HG03280 (cell line): ENCODE data around the gene COL5A1.
"Not testable (repeated sequence)": the region's sequence is repeated elsewhere in the genome, so short reads cannot be mapped to it uniquely, and the experiment has no call there.

Experiments
- ATAC-seq: cut with Tn5 transposase; IDR thresholded peaks from one replicate; pipeline ENCODE4 v1.9.1; 2021; ENCODE audit warnings: mild to moderate bottlenecking, moderate library complexity; ENCODE audit not compliant: unreplicated experiment

COL5A1 gene

DNA sequence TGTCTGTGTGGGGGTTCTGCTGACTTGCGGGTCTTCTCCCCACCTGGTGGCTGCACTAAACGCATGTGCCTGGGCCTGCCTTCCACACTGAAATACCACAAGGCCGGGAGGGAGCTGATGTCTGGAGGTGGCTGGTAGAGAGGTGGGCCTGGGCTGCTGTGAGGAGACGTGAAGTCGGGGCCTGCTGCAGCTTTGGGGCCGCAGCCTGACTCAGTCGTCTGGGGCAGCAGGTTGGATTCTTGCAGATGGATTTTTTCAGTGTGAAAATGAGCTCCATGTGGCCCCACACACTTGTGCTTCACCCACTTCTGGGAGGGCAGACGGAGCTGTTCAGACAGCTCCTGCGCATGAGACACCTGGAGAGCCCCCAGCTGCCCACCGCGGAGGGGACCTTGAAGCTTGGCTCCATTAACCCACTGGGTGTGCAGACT, 29.3 kb downstream of the COL5A1 start:
- no peak for ATAC-seq

DNA sequence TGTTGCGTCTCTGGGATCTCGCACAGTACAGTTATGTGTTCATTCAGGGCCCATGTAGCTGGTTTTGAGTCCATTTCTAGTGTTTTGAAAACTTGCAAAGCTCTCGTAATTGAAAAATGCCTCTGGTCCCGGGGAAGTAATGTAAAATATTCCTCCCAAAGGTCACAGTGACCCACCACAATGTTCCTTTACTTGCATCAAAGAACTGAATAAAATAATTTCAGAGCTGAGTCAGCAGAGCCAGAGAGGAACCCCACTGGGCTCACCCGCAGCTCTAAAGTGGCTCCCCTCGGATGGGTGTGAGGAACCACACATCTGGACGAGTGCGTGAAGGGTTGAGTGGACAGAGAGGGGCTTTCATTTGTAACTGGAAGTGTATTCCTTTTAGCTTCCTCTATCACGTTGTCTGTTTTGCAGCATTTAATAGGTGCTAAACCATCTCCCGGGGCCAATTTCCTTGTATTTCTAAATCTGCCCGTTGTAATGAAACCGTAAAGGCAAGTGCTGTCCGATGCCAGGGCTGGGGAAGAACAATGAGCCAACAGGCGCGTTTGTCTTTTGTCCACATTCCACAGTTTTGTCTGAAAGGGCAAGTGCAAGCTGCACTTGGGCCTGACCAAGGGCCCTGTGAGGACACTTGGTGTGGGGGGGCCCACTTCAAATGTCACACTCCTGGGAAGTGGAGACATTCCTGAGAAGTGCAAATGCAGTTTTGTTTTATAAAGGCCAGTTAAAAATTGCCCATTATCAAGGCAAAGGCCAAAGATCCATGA, 29.9 kb downstream of the COL5A1 start:
- no peak for ATAC-seq

DNA sequence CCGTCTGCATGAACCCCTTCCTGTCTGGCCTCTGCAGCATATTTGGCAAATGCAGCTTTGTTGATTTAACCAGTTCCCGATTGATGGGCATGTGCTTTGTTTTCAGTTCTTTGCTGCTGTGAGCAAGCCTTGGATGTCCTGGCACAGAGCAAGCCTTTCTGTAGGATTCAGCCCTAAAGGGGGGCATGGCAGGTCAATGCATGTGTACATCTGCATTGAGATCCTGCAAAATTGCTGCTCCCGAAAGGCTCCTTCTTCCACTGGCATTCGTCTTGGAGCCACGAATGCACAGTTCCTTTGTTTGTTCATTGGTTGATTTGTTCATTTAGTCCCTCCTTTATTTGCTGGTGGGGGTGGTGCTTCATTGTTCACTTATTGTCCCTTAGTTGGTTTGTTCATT, 34.8 kb downstream of the COL5A1 start:
- ATAC-seq = no peak

DNA sequence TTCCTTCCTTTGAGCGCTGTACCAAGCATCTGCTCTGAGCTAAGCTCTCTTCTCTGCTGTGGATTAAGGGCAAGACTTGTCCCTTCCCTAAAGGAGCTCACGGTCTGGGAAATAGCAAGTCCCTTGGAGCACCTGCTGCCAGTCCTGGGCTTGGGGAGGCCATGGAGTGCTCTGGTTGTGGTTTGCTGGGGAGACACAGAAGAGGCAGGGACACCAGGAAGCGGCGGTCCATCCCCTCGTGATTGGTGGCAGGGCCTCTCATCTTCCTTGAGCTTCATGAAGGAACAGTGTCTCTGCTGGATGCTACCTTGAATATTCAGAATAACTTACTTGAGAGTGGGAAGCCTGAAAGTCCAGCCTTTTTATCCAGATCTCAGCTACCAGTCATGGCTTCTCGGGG, 35.3 kb downstream of the COL5A1 start:
- ATAC-seq = no peak

DNA sequence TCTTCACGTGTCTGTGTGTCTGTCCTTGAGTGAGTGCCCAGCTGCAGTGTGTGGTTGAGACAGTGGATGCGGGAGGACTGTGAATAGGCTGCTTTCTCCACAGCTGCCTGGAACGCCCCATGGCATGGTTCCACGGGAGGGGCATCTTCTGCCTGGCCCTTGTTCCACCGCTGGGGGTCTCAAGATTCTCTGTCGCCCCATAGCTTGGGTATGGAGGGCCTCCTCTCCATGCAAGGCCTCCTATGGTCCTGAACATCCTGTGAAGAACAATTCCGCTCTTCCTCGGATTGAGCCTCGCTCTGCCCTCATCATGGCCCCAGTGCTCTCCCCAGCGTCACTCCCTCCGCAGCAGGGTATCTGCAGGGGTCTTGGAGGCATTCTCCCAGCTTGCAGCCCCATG, 36.1 kb downstream of the COL5A1 start:
- ATAC-seq = no peak

DNA sequence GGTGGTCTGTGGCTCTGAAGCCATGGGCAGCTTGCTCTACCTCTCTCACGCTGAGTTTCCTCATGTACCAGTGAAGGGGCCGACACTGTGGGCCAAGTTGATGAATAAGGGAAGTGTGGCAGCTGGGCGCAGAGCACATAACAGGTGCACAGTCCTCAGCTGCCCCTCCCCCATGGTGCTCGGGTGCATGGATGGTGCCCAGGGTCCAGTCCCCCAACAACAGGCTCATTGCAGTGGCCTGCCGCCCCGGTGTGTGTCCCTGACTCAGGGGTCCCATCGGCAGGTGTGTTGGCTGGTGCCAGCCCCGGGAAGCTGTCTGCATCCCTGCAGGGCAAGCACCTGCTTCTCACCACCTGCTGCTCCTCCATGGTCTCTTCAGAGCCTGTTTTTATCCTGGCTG, 36.6 kb downstream of the COL5A1 start:
- ATAC-seq = no peak

DNA sequence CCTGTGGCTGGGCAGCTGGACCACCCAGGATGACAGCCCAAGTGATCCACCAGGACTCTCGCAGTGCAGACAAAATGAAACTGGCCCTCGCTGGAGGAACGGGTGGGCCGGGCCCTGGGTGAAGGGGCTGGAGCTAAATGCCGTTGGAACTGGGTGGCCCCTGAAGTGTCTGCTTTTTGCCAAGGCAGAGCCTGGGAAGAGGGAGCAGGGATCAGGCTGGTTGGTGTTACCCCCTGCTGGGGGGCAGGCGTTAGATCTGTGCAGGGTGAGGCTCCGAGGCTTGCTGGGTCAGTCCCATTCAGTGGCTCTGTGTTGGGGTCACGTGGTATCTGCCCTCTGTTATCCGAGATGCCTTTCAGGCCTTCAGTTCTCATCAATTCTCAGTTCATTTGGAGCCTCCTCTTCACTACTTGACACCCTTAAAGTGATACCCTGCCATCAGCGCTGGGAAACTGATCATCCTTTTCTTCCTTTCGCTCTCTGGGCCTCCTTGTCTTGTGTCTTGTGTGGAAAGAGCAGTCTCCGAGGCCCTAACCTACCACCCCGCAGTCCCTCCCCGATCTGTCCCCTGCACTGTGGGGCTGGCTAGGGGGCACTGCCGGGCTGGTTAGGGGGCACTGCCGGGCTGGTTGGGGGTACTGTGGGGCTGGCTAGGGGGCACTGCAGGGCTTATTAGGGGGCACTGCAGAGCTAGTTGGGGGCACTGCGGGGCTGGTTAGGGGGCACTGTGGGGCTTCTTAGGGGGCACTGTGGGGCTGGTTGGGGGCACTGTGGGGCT, 37.3 kb downstream of the COL5A1 start:
- no peak for ATAC-seq

DNA sequence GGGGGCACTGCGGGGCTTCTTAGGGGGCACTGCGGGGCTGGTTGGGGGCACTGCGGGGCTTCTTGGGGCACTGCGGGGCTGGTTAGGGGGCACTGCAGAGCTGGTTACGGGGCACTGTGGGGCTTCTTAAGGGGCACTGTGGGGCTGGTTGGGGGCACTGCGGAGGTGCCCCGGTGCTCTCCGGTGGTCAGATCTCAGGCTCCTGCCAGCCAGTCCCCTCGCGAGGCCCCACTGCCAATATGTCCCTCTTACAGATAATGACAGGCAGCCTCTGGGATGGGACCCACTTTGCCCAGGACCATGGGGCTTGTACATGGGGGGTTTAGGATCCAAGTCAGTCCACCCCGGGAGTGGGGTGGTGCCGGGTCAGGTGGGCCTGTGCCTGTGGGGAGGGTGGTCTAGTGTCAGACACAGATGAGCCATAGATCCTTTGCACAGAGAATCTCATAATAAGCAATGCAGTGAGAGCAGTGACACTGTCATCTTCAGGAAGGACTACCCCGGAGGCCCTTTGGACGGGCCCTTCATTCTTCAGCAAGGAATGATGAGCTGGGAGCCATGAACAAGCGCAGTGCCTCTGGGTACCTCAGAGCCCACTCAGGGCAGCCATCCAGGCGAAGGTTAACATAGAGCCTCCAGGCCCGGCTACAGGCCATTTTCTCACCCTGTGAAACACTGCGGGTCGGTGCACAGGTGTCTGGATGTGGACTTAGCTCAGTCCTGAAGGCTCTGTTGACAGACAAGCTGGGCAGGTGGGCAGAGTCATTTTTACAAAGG, 38.2 kb downstream of the COL5A1 start:
- ATAC-seq = no peak

DNA sequence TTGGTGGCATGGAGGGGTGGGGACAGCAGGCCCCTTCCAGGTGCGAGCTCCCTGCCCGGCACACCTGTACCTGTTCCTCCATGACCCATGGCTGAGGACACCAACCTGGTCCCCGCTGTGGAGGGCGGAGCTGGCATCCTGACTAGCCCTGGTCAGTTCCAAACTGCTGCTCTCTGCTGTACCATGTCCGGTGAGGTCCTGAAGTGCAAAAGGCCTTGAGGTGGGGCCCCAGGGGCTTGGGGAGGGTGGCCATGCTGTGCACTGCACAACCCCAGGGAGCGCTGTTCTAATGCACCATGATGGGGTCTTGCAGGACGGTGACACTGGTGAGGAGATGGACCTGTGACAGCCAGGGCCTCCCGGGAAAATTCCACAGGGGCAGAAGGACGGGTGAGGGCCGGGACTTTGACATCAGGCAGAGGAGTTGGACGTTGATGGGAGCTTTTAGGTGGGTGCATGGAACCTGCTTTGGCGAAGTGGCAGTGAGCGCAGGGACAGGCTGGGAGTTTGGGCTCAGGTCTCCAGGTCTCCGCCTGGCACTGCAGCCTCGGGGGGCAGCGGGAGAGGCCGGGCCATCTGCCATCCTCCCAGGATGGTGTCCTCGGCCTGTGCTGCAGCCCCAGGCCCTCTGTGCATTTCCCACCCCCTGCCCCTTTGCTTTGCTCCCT, 38.9 kb downstream of the COL5A1 start:
- no peak for ATAC-seq

DNA sequence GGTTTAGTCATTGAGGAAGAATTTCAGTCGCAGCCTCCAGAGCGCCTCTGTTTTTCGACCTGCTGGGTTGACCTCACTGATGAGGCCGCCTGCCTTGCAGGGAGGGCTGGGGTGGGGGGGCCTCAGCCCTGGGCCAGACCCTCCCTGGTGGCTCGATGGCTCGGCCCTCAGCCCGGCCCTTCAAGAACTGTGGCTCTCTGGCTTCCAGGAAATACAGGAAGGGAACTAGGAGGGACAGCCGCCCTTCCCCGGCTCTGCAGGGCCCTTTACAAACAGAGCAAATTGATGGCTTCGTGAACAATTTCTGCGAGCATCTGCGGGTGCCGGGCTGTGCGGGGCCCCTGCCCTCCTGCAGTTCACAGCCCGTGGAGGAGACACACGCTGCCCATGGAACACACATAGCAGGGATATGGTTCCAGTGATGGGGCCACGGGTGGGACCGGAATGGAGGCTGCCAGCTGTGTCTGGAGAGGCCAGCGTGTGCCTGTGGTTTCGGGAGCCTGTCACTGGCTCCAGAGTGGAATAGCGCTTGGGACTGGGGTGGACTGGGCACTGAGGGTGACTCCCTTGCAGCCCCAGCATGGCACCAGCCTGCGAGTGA, 39.6 kb downstream of the COL5A1 start:
- ATAC-seq = no peak

DNA sequence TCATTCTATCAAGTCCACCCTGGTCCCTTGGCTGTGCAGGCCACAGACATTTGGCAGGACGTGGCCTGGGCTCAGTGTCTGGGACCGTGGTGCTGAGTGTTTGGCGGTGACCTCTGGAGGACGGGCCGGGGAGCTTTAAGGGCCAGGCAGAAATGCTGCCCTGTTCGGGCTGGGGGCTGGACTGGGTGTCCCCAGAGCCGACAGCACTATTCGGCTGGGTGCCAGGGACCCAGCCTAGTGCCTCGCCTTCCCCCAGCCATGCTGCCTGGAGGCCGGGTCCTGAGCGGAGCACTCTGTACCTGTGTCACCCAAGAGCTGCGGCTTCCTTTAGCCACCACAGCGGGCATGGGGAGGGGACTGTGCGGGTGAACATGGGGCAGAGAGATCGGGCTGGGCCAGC, 40.4 kb downstream of the COL5A1 start:
- no peak for ATAC-seq

DNA sequence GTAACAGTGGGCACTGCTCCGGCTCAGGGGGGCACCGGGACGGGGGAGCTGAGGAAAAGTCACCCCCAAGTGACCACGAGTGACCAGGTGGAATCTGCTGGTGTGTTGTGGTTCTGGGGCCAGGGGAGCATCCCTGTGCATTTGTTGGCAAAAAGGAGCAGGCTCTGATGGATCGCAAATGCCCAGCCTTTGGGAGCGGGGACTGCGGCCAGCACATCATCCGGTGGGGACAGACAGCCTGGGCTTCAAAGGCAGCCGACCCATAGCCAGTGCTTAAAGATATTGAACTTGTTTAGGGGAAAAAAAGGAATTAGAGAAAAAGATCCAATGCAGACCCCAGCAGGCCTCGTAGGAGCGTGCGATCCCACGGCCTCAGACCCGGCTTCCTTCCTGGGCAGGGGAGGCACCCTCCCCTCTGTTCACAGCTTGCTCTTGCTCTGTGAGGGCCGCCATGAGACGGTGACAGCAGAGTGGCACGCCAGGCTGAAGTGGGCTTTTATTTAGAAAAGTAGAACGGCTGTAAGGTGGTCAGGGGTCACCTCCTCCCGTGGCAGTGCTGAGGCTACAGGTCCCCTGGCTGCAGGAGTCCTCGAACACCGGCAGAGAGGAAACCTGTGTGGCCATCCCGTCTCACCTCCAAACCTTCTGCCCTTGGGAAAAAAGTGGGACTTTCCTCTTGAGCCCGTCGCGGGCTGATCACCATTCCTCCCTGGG, 41.2 kb downstream of the COL5A1 start:
- no peak for ATAC-seq

DNA sequence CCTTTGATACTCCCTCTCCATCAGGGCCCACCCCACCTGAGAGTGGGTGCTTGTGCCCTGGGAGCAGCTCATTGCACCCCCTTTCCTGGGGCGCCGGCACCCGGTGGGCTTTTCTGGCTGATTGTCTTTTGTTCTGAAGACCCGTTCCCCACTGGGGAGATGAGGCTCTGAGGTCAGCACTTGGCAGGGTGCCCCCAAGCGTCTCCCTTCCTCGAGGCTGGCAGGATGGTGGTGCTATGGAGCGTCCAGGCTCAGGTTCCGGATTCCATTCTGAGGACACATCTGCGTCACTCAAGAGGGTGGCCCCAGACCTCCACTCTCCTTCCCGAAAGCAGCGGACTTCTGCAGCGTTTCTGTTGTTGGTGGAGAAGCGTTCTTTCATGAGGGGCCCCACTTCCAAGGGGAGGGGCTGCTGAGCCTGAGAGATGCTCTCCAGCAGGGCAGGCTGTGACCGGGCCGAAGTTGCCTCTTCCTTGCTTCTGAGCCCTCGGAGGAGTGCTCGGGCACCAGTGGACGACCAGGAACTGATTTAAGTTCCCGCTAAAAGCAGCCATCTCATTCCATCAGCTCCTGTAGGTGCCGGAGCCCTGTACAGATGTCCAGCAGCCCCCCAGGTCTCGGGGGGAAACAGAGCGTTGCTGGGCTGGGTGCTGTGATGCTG, 42.2 kb downstream of the COL5A1 start:
- no peak for ATAC-seq

DNA sequence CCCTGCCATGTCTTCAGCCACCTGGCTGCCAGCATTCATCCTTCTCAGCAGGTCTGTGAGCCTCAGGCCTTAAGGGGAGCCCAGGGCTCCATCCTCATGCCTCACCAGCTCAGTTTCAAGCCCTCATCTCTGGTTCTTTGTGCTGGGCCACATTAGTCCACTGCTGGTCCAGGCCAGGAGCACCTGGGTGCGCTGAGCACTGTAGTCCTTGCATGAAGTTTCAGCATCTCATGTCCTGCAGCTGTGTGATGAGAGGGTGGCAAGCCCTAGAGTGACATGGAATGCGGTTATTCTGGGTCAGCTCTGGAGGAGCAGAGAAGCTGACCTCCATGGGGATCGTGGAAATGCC, 42.7 kb downstream of the COL5A1 start:
- no peak for ATAC-seq

DNA sequence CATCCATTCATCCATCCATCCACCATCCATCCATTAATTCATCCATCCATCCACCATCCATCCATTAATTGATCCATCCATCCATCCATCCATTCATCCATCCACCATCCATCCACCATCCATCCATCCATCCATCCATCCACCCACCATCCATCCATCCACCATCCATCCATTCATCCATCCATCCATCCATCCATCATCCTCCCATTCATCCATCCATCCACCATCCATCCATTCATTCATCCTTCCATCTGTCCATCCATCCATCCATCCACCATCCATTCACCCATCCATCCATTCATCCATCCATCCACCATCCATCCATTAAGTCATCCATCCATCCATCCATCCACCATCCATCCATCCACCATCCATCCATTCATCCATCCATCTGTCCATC, 43.3 kb downstream of the COL5A1 start:
- not testable (repeated sequence) for ATAC-seq

DNA sequence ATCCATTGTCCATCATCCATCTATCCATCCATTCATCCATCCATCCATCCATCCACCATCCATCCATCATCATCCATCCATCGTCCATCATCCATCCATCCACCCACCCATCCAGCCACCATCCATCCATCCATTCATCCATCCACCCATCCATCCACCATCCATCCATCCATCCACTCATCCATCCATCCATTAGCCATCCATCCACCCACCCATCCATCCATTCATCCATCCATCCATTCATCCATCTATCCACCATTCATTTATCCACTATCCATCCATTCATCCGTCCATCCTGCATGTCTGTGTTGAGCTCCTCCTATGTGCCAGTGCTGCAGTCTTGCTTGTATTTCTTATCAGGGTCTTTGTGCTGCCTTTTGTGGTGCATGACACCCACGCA, 44.2 kb downstream of the COL5A1 start:
- no peak for ATAC-seq

DNA sequence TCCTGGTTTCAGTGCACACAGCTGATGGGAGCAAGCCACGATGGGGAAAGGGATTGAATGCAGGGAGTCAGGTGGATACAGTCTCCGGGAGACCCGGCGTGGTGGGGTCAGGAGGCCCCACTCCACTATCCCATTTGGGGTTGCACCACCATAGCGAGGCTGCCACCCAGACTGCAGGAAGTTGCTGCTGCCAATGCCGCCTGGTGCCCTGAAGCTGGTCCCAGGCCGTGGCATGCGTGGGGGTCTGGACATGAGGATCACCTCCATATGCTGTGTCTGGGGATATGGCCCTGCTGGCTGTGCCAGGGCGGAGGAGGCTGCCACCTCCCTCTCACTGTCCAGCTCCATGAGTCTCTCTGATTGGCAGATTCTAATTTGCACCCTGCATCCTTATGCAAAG, 45.3 kb downstream of the COL5A1 start:
- no peak for ATAC-seq

DNA sequence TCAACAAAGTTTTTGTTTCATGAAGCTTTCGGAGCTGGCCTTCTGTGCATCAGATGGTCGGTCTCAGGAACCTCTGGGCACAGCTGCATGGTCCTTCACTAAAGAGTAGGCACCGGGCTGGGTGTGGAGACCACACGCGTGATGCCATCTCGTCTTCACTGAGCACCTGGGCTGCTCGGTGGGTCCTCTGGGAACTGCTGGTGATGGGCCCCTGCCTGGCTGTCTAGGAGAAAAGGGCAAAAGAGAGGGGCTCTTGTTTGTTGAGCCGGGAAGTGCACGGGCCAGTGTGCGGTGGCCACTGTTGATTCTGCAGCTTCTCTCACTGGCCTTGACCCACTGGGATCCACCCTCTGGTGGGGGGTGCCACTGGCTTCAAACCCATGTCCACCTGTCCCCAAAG, 46.0 kb downstream of the COL5A1 start:
- ATAC-seq = no peak

DNA sequence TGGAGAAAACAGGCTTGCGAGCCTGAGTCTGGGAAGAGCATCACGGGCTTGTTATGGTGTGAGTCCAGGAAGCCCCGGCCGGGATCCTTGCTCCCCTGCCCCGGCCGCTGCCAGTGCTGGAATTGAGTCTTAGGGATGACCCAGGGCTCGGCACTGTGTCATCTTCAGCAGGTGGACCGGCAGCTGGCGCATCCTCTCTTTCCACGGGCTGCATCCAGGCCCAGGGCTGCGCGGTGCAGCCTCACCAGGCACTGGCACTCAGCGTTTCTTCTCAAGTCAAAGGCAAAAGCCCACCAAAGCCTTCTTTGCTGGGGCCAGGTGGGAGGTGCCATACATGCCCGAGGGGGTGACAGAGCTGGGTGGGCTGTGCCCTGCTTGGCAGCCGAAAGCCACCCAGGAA, 46.6 kb downstream of the COL5A1 start:
- no peak for ATAC-seq
